Activated T-cell treated with anti-CD3 and anti-CD28 coated beads, Interleukin-2, amount 50 U/mL, for 24 hours (primary cell): ENCODE results near the gene JOSD2.

Source experiments
- DNase-seq: peaks from one replicate; pipeline ENCODE4 v3.0.0-alpha.2; 2020
- H3K27ac Mint-ChIP-seq: 2 replicates; pipeline ENCODE4 v1.8.0; 2020; ENCODE audit warnings: mild to moderate bottlenecking, mixed read lengths
- H3K27me3 Mint-ChIP-seq: 2 replicates; pipeline ENCODE4 v1.8.0; 2020; ENCODE audit warnings: mixed read lengths
- H3K36me3 Mint-ChIP-seq: 2 replicates; pipeline ENCODE4 v1.8.0; 2020; ENCODE audit warnings: low read depth, mixed read lengths
- H3K4me1 Mint-ChIP-seq: 2 replicates; pipeline ENCODE4 v1.8.0; 2020; ENCODE audit warnings: low read depth, mixed read lengths
- H3K4me3 Mint-ChIP-seq: 2 replicates; pipeline ENCODE4 v1.8.0; 2020; ENCODE audit warnings: mild to moderate bottlenecking, moderate library complexity, mixed read lengths
- H3K9me3 Mint-ChIP-seq: 2 replicates; pipeline ENCODE4 v1.8.0; 2020; ENCODE audit warnings: mixed read lengths

The JOSD2 gene

GRCh38 chr19:50550594-50550966 lies 39.6 kb upstream of the JOSD2 start:
- Mint-ChIP-seq H3K4me3 (no peak overlapping the region), H3K4me1 (peaks cover 3% of the 10 kb centered on the region), H3K9me3 (no peaks in the 10 kb centered on the region), H3K27me3 (peaks cover 63% of the 10 kb centered on the region), H3K27ac (no peak overlapping the region), H3K36me3 (no peaks in the 10 kb centered on the region)
- no peak for DNase-seq

- Mint-ChIP-seq H3K4me1 (peaks cover 3% of the 10 kb centered on the region), H3K27ac (no peak overlapping the region), H3K4me3 (no peak overlapping the region)
Observed at GRCh38 chr19:50549927-50550593, 39.1 kb upstream of the JOSD2 start.

GRCh38 chr19:50549059-50549926 lies 38.3 kb upstream of the JOSD2 start:
- Mint-ChIP-seq H3K9me3 (no peaks in the 10 kb centered on the region), H3K36me3 (no peaks in the 10 kb centered on the region), H3K27ac (no peak overlapping the region), H3K4me1 (peaks cover 3% of the 10 kb centered on the region), H3K4me3 (no peak overlapping the region), H3K27me3 (peaks cover 50% of the 10 kb centered on the region)
- no peak for DNase-seq

More at GRCh38 chr19:50549927-50550593, 39.1 kb upstream of the JOSD2 start:
- Mint-ChIP-seq H3K36me3 (no peaks in the 10 kb centered on the region), H3K9me3 (no peaks in the 10 kb centered on the region), H3K27me3 (peaks cover 58% of the 10 kb centered on the region)
- no peak for DNase-seq

GRCh38 chr19:50548191-50549058 lies 37.4 kb upstream of the JOSD2 start:
- Mint-ChIP-seq H3K9me3 (no peaks in the 10 kb centered on the region), H3K4me3 (no peak overlapping the region), H3K4me1 (peaks cover 3% of the 10 kb centered on the region), H3K27ac (no peak overlapping the region), H3K27me3 (peaks cover 43% of the 10 kb centered on the region), H3K36me3 (no peaks in the 10 kb centered on the region)
- DNase-seq: no peak

GRCh38 chr19:50547385-50548190 lies 36.6 kb upstream of the JOSD2 start:
- Mint-ChIP-seq H3K27me3 (peaks cover 34% of the 10 kb centered on the region), H3K4me3 (no peak overlapping the region), H3K27ac (no peak overlapping the region), H3K9me3 (no peaks in the 10 kb centered on the region), H3K36me3 (no peaks in the 10 kb centered on the region), H3K4me1 (peaks cover 3% of the 10 kb centered on the region)
- DNase-seq: no peak

GRCh38 chr19:50546527-50547221 lies 35.7 kb upstream of the JOSD2 start:
- no peaks in the 10 kb centered on the region for H3K9me3 Mint-ChIP-seq
- H3K4me3 Mint-ChIP-seq: no peak overlapping the region
- DNase-seq: no peak
- H3K27me3 Mint-ChIP-seq: peaks cover 26% of the 10 kb centered on the region
- no peaks in the 10 kb centered on the region for H3K36me3 Mint-ChIP-seq
- no peaks in the 10 kb centered on the region for H3K4me1 Mint-ChIP-seq
- H3K27ac Mint-ChIP-seq: no peak overlapping the region

GRCh38 chr19:50542943-50543342 lies 32.0 kb upstream of the JOSD2 start:
- no peaks in the 10 kb centered on the region for H3K4me1 Mint-ChIP-seq
- H3K4me3 Mint-ChIP-seq: no peak overlapping the region
- DNase-seq: no peak
- H3K27me3 Mint-ChIP-seq: peaks cover 7% of the 10 kb centered on the region
- no peaks in the 10 kb centered on the region for H3K9me3 Mint-ChIP-seq
- no peak overlapping the region for H3K27ac Mint-ChIP-seq
- no peaks in the 10 kb centered on the region for H3K36me3 Mint-ChIP-seq

GRCh38 chr19:50537769-50538230 lies 26.8 kb upstream of the JOSD2 start:
- H3K4me1 Mint-ChIP-seq: peaks cover 5% of the 10 kb centered on the region
- H3K9me3 Mint-ChIP-seq: peaks cover 1% of the 10 kb centered on the region
- peak; percentile 76 for DNase-seq
- no peak overlapping the region for H3K4me3 Mint-ChIP-seq
- peaks cover 18% of the 10 kb centered on the region for H3K27me3 Mint-ChIP-seq
- H3K36me3 Mint-ChIP-seq: no peaks in the 10 kb centered on the region
- no peak overlapping the region for H3K27ac Mint-ChIP-seq

GRCh38 chr19:50537306-50537685 lies 26.3 kb upstream of the JOSD2 start:
- H3K27me3 Mint-ChIP-seq: peaks cover 23% of the 10 kb centered on the region
- no peaks in the 10 kb centered on the region for H3K36me3 Mint-ChIP-seq
- peaks cover 6% of the 10 kb centered on the region for H3K9me3 Mint-ChIP-seq
- no peak for DNase-seq
- H3K4me3 Mint-ChIP-seq: no peak overlapping the region
- no peak overlapping the region for H3K27ac Mint-ChIP-seq
- H3K4me1 Mint-ChIP-seq: peaks cover 5% of the 10 kb centered on the region

- Mint-ChIP-seq H3K4me3 (no peak overlapping the region), H3K36me3 (no peaks in the 10 kb centered on the region), H3K27ac (no peak overlapping the region), H3K4me1 (peaks cover 5% of the 10 kb centered on the region), H3K27me3 (peaks cover 26% of the 10 kb centered on the region), H3K9me3 (peaks cover 6% of the 10 kb centered on the region)
- DNase-seq: no peak
Observed at GRCh38 chr19:50536662-50537305, 25.8 kb upstream of the JOSD2 start.

GRCh38 chr19:50535672-50536187 lies 24.7 kb upstream of the JOSD2 start:
- no peak for DNase-seq
- H3K27me3 Mint-ChIP-seq: peaks cover 34% of the 10 kb centered on the region
- peaks cover 5% of the 10 kb centered on the region for H3K4me1 Mint-ChIP-seq
- H3K4me3 Mint-ChIP-seq: no peak overlapping the region
- no peak overlapping the region for H3K27ac Mint-ChIP-seq
- peaks cover 6% of the 10 kb centered on the region for H3K9me3 Mint-ChIP-seq
- H3K36me3 Mint-ChIP-seq: no peaks in the 10 kb centered on the region

GRCh38 chr19:50534478-50534877 lies 23.5 kb upstream of the JOSD2 start:
- peaks cover 6% of the 10 kb centered on the region for H3K9me3 Mint-ChIP-seq
- H3K4me1 Mint-ChIP-seq: peaks cover 5% of the 10 kb centered on the region
- H3K36me3 Mint-ChIP-seq: no peaks in the 10 kb centered on the region
- no peak overlapping the region for H3K27ac Mint-ChIP-seq
- no peak overlapping the region for H3K4me3 Mint-ChIP-seq
- peaks cover 41% of the 10 kb centered on the region for H3K27me3 Mint-ChIP-seq
- DNase-seq: no peak

GRCh38 chr19:50532952-50533351 lies 22.0 kb upstream of the JOSD2 start:
- Mint-ChIP-seq H3K9me3 (peaks cover 6% of the 10 kb centered on the region), H3K27me3 (peaks cover 43% of the 10 kb centered on the region), H3K4me1 (peaks cover 5% of the 10 kb centered on the region), H3K4me3 (no peak overlapping the region), H3K36me3 (no peaks in the 10 kb centered on the region), H3K27ac (no peak overlapping the region)
- no peak for DNase-seq
